Fibroblast of pulmonary artery (primary cell): ENCODE data around the gene DDX1.

Experiments used
- DNase-seq: peaks from one replicate; pipeline ENCODE4 v3.0.0-alpha.2; 2010; ENCODE audit warnings: low read depth
- H3K4me3 ChIP-seq: replicated peaks from 2 replicates; pipeline ENCODE4 v1.5.1; 2011; ENCODE audit warnings: low read depth, mild to moderate bottlenecking, control low read depth, low read length, moderate library complexity
- CTCF ChIP-seq: IDR thresholded peaks from 2 replicates; pipeline ENCODE4 v1.5.1; 2011; ENCODE audit warnings: mild to moderate bottlenecking, control low read depth, low read length, inconsistent platforms; ENCODE audit errors: missing control alignments

Gene DDX1

GRCh38 chr2:15642011-15642814 lies 50.5 kb downstream of the DDX1 start:
- no peak overlapping the region for H3K4me3 ChIP-seq
- DNase-seq: no peak
- no peak for TF ChIP-seq CTCF

- no peak for TF ChIP-seq CTCF
- DNase-seq: no peak
Observed at GRCh38 chr2:15642815-15643500, 51.3 kb downstream of the DDX1 start.

DNA sequence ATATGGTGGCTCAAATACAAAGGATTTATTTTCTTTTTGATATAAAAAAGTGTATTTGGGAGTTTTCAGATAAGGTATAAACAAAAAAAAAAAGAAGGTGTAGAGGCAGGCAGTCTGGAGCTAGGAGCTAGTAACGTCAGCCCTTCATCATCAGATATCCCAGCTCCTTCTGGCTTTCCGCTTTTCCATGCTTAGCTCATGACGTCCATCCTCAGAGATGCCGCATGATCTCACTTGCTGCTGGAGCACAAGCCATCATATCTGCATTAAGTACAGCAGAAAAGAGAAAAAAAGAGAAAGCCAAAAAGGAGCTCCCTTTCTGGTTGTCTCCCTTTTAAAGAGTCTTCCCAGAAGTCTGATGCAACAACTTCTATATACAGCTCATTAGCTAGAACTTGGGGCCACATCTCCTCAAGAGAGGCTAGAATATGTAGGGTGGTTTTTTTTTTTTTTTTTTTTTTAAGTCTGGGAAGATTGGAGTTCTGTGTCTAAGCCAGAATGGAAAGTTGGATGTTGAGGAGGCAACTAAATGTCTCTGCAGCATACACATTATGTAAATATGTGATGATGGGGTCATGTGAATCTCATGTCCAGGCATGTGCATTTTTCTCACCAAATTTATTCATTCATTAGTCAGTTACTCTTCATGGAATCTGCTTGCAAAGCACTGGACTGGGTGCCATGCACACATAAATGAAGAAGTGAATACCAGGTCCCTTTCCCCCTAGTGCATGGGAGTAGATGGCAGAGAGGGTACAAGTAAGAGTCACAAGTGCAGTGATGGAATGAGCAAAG lies 52.3 kb downstream of the DDX1 start:
- H3K4me3 ChIP-seq: no peak overlapping the region
- peak; percentile 61 for DNase-seq
- no peak for TF ChIP-seq CTCF

More at GRCh38 chr2:15642815-15643500, 51.3 kb downstream of the DDX1 start:
- H3K4me3 ChIP-seq: no peak overlapping the region

DNA sequence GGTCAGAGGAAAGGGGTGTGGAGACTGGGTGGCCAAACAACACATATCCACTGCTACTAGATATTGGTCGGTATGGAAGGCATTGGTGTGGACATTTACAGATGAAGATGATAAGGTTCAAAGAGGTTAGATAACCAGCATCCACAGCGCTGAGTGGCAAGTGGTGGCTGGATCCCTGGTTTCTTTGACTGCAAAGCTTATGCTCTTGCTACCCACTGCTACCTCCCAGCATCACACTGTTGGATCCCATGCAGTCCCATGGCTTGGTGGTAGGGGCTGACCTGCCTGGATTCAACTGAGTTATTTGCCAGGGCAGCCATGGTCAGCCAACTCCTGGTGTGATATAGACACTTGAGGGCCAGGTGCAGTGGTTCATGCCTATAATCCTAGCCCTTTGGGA lies 53.6 kb downstream of the DDX1 start:
- TF ChIP-seq CTCF: no peak
- H3K4me3 ChIP-seq: no peak overlapping the region
- DNase-seq: no peak

- no peak overlapping the region for H3K4me3 ChIP-seq
- DNase-seq: no peak
- TF ChIP-seq CTCF: no peak
Observed at GRCh38 chr2:15645720-15646385, 54.2 kb downstream of the DDX1 start.

- no peak for DNase-seq
- no peak for TF ChIP-seq CTCF
- H3K4me3 ChIP-seq: no peak overlapping the region
Observed at GRCh38 chr2:15646661-15647060, 55.0 kb downstream of the DDX1 start.
